Brain pericyte (primary cell): Measurements from ENCODE around the gene HOXC9.

Source experiments
- DNase-seq: peaks from one replicate; pipeline ENCODE4 v3.0.0-alpha.2; 2012; ENCODE audit warnings: low read depth, low spot score

The HOXC9 gene

GRCh38 chr12:53976172-53976822 lies 23.7 kb upstream of the HOXC9 start:
- no peak for DNase-seq

DNA sequence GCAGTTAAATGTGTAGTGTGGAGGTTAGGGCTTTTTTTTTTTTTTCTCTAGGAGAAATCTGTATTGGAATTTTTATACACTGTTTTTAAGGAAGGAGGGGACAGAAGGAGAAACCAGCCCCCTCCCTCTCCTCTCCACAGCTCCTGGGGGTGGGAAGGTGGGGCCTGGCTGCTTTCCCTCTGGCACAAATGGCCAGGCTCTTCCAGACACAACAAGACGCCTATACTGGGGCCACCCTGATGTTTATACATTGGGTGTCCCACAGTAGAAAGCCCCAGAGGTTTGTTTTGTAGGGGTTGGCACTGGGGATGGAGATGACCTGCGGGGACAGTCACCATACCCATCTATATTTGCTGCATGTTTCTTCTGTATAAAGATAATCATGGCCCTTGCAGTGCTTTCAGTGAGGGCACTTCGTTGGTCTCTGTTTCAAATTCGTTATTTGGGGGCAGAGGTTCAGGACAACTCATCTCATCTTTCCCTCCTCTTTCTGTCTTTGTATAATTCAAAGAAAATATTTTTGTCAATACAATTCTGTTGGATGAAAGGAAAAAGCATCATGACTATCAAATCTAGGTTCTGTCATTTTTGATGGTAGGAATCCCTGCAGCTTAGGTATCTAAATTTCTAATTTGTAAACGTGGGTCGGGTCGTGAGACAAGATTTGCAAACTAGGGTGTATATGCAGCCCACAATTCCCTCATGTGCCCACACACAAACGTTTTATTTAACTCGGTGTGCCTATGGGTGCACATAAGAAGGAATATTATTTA lies 23.0 kb upstream of the HOXC9 start:
- DNase-seq: no peak

DNA sequence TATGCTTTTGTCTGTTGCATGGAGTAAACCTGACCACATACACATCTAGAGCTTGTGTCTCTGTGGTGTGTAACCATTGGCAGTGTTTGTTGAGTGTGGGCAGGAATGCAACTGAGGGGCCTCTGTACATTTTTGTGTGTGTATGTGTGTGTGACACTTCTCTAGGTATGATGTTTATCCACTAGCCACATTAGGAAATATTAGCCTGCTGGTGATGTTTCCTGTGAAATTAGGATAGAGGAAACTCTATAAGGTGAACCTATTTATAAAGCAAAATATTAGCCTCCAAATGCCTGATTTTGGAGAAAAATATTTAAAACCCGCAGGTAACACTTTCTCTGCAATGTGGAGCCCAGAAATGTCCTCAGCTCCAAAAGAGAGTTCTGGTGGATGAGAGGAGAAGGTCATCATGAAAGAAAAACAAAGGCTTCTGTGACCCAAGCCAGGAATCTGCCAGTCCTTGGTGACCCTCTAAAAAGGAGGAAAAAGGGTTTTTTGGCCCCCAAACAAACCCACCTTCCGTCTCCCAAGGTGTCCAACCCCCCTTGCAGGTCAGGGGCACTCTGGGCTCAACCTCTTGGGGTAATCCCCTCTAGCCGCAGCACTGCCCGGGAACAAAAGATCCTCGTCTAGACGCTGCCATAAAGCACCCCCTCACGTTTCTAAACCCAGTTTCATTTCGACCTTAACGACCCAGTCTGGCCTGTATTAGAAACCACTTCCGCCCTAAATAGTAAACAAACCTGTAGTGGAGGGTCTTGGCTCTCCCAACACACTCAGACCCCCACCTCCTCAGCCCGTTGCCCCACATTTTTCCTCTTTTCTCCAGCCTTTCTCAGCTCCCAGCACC lies 22.1 kb upstream of the HOXC9 start:
- DNase-seq: no peak

DNA sequence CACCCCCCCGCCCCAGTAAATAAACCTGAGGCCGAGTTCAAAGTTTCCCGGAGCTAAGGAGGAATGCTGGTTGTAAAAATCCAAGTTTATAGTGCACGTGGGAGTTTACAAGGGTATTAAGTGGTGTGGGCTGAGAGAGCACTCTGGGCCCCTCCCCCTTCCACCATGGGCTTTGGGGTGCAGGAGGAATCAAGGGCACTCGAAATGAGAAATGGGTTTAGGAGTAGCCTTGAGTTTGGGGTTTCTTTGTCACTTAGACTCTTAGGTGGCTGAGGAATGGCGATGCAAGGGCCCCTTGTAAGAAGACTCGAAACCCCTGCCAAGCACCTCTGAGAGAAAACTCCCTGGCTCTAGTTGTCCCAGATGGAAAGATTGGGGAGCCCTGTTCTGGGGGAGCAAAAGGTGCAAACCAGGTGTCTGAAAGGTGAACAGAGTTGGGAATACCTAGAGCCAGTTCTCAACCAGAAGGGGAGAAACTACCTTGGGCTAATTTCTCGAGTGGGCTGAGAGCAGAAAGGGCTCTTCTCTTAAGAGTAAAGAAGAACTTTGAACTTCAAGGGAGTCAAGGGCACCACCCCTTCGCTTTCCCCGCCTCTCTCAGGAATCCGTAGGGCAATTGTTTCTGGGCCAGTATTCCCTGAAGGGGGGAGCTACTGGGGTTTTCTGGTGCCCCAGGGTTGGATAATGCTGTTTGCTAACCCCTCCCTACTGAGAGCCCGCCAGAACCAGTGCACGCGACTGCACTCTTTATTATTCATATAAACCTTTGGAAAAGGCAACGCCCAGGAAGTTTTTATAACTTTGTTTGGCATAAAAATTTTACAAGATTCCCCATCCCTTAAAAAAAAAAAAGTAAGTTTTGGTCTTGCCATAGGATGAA lies 21.2 kb upstream of the HOXC9 start:
- DNase-seq: no peak

DNA sequence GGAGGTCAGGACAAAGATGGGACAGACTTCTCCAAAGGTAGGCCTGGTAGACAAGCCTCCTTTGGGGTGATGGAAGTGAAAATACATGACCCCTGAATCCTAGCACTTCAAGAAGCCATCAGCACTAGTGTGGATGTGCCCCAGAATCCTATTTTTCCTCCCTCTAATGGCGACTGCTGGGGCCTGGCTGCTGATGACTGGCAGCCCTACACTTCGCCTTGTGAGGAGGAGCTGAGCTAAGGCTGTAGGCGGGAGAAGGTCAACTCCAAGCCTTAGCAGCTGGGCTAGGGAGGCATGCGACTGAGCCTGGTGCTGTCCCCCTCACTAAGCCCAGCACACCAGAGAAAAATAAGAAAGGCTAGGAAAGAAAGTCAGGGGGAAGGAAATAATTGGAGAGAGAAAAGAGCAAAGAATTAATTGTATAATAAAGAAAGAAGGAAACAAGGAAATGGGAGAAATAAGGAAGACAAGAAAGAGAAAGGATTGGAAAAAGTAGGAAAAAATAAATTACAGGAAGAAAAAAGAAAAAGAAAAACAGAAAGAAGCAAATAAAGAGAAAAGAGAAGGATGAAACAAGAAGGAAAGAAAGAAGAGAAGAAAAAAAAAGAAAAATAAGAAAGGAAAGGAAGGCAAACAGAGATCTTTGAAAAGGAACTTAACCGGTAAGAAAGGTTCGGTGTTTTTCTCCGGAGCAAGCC lies 19.7 kb upstream of the HOXC9 start:
- no peak for DNase-seq

DNA sequence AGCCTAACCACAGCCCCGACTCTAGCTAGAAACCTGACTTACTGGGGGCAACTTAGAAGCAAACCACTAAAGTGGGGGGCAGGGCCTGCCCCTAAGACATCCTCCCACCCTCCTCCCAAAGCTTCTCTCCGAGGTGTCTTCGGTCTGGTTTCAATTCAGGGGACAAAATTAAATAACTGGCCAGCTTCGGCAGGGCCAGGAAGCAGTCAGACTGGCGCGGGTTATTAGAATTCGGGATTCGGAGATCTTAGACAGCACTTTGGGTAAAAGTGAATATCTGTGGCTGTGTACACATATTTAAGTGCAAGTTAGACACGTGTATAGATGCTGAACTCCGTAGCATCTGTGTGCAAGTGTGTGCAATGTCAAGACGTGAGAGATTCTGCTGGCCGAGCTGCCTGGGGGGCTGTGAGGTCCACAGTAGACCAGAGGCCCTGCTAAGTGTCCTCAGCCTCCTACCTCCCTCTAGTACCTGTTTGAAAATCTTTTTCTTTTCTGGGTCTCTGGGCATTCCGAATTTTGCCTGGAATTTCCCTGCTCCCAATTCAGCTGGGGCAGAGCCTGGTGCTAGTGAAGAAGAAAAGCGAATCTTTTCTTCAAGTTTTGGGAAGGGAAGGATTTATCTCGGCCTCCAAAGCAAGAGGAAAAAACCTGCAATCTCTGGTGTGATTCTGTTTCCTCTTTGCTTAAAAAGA lies 19.0 kb upstream of the HOXC9 start:
- no peak for DNase-seq

- no peak for DNase-seq
Measured at GRCh38 chr12:53981634-53982565, 18.1 kb upstream of the HOXC9 start.

DNA sequence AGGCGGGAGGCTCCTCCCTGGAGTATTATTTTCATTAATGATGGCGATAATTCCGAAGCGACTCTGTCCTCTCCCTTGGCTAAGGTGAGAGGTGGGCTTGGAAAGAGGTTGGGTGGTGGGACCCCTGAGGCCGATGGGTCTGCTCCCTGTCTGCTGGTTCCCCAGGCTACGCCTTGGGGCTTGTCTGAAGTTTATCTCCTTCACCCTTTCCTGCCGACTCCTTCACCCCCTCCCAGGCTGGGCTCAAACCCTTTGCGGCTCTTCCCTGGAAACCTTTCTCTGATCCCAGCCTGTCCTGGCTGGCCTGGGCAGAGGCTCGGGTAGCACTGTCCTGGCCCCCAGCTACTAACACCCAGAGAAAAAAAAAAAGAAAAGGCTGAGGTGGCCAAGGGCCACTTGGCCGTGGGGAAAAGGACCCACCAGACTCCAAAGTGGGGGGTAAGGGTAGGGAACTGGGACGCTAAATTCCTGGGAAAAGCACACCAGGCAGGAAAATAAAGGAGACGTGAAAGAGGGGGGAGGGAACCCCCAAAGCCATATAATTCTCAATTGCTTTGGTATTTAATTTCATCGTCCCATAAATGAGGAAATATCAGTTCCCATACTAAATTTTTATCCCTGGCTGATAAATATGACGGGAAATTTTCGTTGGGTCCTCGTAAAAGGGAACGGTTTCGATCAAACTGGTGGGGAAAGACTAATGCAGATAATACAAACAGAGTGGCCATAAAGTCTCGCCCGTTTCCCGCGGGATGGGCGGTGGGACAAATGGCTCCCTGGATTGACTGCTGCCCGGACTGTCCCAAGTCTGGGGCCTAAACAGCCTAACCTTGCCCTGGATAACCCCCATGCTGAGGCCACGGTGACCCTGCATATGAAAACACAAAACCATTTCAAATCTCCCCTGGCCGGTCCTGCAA lies 17.1 kb upstream of the HOXC9 start:
- DNase-seq: no peak

GRCh38 chr12:53983568-53983949 lies 16.4 kb upstream of the HOXC9 start:
- no peak for DNase-seq

- DNase-seq: no peak
Measured at GRCh38 chr12:53983950-53984572, 15.9 kb upstream of the HOXC9 start.

- DNase-seq: no peak
Measured at GRCh38 chr12:53984901-53985691, 14.9 kb upstream of the HOXC9 start, which contains the start of gene HOXC10. TSS of gene HOXC10 (plus strand) at chr12:53985146. CDS start at chr12:53985260, 114 bp downstream.

DNA sequence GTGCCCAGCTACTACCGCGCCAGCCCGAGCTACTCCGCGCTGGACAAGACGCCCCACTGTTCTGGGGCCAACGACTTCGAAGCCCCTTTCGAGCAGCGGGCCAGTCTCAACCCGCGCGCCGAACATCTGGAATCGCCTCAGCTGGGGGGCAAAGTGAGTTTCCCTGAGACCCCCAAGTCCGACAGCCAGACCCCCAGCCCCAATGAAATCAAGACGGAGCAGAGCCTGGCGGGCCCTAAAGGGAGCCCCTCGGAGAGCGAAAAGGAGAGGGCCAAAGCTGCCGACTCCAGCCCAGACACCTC lies 14.3 kb upstream of the HOXC9 start:
- no peak for DNase-seq

- no peak for DNase-seq
Measured at GRCh38 chr12:53985994-53986685, 13.8 kb upstream of the HOXC9 start.

- no peak for DNase-seq
Measured at GRCh38 chr12:53986686-53987483, 13.1 kb upstream of the HOXC9 start.

DNA sequence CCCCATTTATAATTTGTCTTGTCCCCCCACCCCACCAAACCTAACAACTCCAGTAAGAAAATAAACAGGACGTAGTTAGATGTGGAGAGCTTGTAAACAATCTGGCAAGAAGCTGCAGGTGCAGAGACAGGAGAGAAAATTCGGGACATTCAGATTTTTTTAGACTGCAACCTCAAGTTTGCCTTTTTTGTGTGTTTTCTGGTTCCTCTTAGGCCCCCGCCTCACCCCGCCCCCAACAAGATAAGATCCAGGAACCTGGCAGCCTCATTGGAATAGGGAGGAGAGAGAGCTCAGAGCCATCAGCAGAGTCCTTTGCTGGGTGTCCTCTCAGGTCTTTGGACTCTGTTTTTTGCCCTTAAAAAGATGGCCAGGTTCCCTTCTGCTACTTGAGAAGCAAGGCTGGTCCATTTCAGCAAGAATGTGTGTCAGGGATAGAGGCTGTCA lies 12.2 kb upstream of the HOXC9 start:
- DNase-seq: no peak
